K562 (cell line): ENCODE results near the gene HDC. TPM values are rescaled to one million over a fixed set of nuclear protein-coding genes. Genes with fewer than 3 reads are reported as not detected.

Experiments used
- PHF20 ChIP-seq: fragments of 450-650 bp; IDR thresholded peaks from 2 replicates; pipeline ENCODE4 v1.6.1; 2018; ENCODE audit not compliant: partially characterized antibody
- PML ChIP-seq: IDR thresholded peaks from 2 replicates; pipeline ENCODE4 v1.6.1; 2012; ENCODE audit warnings: low read length, inconsistent platforms
- RUNX1 ChIP-seq: sonication (generic); IDR thresholded peaks from 2 replicates; pipeline ENCODE4 v1.6.1; 2016; ENCODE audit warnings: antibody characterized with exemption, low read depth
- polyA plus RNA-seq, 8 experiments: library from polyadenylated mRNA; depleted of rRNA in 4 of 8; stranded (reverse) in 5 of 8; unstranded in 3 of 8; fragments of >200 nt; fragmentation: Nextera tagmentation in 2 of 8; fragmentation: Illumina TruSeq in 1 of 8; extraction: Ambion mirVana in 2 of 8; extraction: Trizol in 1 of 8; gene quantifications; 2 replicates each; pipeline versions ENCODE4 v1.2.1 to v1.2.3, GENCODE V29; 2011 to 2014; ENCODE audit warnings: inconsistent platforms in 1 of 8, missing spikeins in 1 of 8
- total RNA-seq, 7 experiments: library from RNA; depleted of rRNA in 6 of 7; stranded (reverse); fragments of >200 nt in 6 of 7; fragmentation: Illumina TruSeq in 2 of 7; extraction: Trizol in 2 of 7; gene quantifications; 2 replicates each; pipeline versions ENCODE4 v1.2.1 to v1.2.3, GENCODE V29; 2011 to 2021; ENCODE audit warnings: low replicate concordance in 1 of 7
- TF ChIP-seq, protein P1 (sequence below): sonication (generic); formaldehyde crosslinking; IDR thresholded peaks from 2 replicates; pipeline ENCODE4 v1.8.0; 2022; ENCODE audit warnings: missing genetic modification reagents, mild to moderate bottlenecking, moderate library complexity, borderline replicate concordance
- TF ChIP-seq, protein P2 (sequence below), 2 experiments: fragments of 200-800 bp in 1 of 2; sonication (Bioruptor generic) in 1 of 2; sonication (generic) in 1 of 2; formaldehyde crosslinking in 1 of 2; IDR thresholded peaks in 1 of 2; conservative IDR thresholded peaks in 1 of 2; 2 replicates each; pipeline versions ENCODE4 v1.5.0 to v1.6.1; 2016 to 2020; ENCODE audit warnings: missing compliant biosample characterization in 1 of 2, missing genetic modification characterization in 1 of 2, missing genetic modification reagents in 1 of 2
- TF ChIP-seq, protein P3 (sequence below): fragments of 450-650 bp; IDR thresholded peaks from 2 replicates; pipeline ENCODE4 v1.6.1; 2016; ENCODE audit warnings: antibody characterized with exemption

HDC gene
- total and polyA plus RNA-seq, 9 of the 15 experiments (the other 6 are each of a cell fraction or from before 2014, with no cell fraction given) = 0.26 to 5.3 (median 0.99) TPM

DNA sequence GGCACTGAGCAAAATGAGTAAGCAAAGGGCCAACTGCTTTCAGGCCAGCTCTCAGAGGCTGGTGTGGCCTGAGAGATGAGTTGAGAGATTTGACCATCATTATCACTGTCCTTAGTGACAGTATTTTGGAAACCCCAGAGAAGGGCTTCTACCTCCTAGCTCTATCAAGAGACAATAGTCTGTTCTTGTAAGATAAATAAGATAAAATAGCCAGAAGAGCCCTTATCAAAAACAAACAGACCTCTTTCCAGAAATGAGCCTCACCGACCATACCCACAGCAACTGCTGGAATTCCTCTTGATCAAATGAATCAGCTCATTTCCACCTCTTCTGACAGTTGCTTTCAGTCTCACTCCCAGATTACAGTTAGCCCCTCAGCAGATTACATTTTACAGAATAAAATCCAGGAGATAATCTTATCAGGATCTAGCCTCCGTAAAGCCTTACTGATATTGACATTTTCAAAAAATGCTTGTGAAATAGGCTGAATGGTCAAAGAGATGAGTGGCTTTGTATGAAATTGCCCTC lies 4.5 kb downstream of the HDC start (continued):
- TF ChIP-seq, protein P1, sequence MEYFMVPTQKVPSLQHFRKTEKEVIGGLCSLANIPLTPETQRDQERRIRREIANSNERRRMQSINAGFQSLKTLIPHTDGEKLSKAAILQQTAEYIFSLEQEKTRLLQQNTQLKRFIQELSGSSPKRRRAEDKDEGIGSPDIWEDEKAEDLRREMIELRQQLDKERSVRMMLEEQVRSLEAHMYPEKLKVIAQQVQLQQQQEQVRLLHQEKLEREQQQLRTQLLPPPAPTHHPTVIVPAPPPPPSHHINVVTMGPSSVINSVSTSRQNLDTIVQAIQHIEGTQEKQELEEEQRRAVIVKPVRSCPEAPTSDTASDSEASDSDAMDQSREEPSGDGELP (CRISPR knock-in tag) = no peak
- TF ChIP-seq PML (peak; percentile 93), PHF20 (no peak), RUNX1 (peak; percentile 76; the same call in 1 of the 2 replicates)
- TF ChIP-seq, protein P2, sequence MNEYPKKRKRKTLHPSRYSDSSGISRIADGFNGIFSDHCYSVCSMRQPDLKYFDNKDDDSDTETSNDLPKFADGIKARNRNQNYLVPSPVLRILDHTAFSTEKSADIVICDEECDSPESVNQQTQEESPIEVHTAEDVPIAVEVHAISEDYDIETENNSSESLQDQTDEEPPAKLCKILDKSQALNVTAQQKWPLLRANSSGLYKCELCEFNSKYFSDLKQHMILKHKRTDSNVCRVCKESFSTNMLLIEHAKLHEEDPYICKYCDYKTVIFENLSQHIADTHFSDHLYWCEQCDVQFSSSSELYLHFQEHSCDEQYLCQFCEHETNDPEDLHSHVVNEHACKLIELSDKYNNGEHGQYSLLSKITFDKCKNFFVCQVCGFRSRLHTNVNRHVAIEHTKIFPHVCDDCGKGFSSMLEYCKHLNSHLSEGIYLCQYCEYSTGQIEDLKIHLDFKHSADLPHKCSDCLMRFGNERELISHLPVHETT (CRISPR knock-in tag; conservative IDR thresholded peaks at IDR 0.05 in 1 of 2, IDR thresholded peaks at IDR 0.05 in 1 of 2) = peak in 1 of 2 experiments; percentile 83; a peak in 2 of 4 replicates
- TF ChIP-seq, protein P3, sequence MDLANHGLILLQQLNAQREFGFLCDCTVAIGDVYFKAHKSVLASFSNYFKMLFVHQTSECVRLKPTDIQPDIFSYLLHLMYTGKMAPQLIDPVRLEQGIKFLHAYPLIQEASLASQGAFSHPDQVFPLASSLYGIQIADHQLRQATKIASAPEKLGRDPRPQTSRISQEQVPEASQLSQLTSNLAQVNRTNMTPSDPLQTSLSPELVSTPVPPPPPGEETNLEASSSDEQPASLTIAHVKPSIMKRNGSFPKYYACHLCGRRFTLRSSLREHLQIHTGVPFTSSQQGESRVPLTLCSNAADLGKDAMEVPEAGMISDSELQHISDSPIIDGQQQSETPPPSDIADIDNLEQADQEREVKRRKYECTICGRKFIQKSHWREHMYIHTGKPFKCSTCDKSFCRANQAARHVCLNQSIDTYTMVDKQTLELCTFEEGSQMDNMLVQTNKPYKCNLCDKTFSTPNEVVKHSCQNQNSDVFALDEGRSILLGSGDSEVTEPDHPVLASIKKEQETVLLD = peak; percentile 63; the same call in 1 of the 2 replicates
- TF ChIP-seq, all 486 proteins: peak for 138
